Left ventricle myocardium inferior (tissue), 1 donor: Measurements from ENCODE around the gene PRL. TPM values are rescaled to one million over a fixed set of nuclear protein-coding genes. Genes with fewer than 3 reads are reported as not detected.
A peak's percentile ranks its signal among the peaks of the same experiment; 100 is the strongest.

Source experiments
- DNase-seq: peaks from one replicate; pipeline ENCODE4 v3.0.0-alpha.2; 2020
- H3K27ac ChIP-seq: fragments of 200-600 bp; replicated peaks from 2 replicates; pipeline ENCODE4 v1.8.0; 2021
- H3K27me3 ChIP-seq: fragments of 200-600 bp; 2 replicates; pipeline ENCODE4 v1.8.0; 2021; ENCODE audit warnings: low read depth
- H3K36me3 ChIP-seq: fragments of 200-600 bp; 2 replicates; pipeline ENCODE4 v1.8.0; 2021
- H3K4me1 ChIP-seq: fragments of 200-600 bp; 2 replicates; pipeline ENCODE4 v1.8.0; 2021
- H3K4me3 ChIP-seq: fragments of 200-600 bp; 2 replicates; pipeline ENCODE4 v1.8.0; 2021; ENCODE audit warnings: mild to moderate bottlenecking, moderate library complexity
- H3K9me3 ChIP-seq: fragments of 200-600 bp; replicated peaks from 2 replicates; pipeline ENCODE4 v1.8.0; 2021
- CTCF ChIP-seq: fragments of 200-600 bp; IDR thresholded peaks from 2 replicates; pipeline ENCODE4 v1.8.0; 2021; ENCODE audit warnings: antibody characterized with exemption, mild to moderate bottlenecking, borderline replicate concordance
- intact Hi-C: fragments of 100-400 bp; cut with micrococcal nuclease; formaldehyde crosslinking; loops from one replicate; pipeline ENCODE4 v1.11.0; 2022
- total RNA-seq: library from RNA; stranded (reverse); fragmentation: NEBNext Ultra II Directional; extraction: Animal tissue kit (Norgen Biotek cat#: 25700); gene quantifications from one replicate; pipeline ENCODE4 v1.2.1, GENCODE V29; 2021
- donor health status: DM: no; HTN: yes; CAD: no; lungs with severe emphysema.

The PRL gene
- total RNA-seq, 1 donor from 2014 or later = not detected

- intact Hi-C loops = no loop called here
- Histone ChIP-seq H3K36me3 (no peaks in the 10 kb centered on the region), H3K9me3 (peaks cover 10% of the 10 kb centered on the region), H3K27me3 (no peaks in the 10 kb centered on the region), H3K4me1 (peaks cover 8% of the 10 kb centered on the region), H3K4me3 (no peak overlapping the region), H3K27ac (no peak overlapping the region)
- no peak for DNase-seq
- no peak for TF ChIP-seq CTCF
These were observed 42.7 kb downstream of the PRL start for GRCh38 chr6:22253955-22254655.

- Histone ChIP-seq H3K27me3 (no peaks in the 10 kb centered on the region), H3K4me3 (no peak overlapping the region), H3K36me3 (no peaks in the 10 kb centered on the region), H3K27ac (no peak overlapping the region), H3K9me3 (no peaks in the 10 kb centered on the region), H3K4me1 (peaks cover 15% of the 10 kb centered on the region)
- intact Hi-C loops = no loop called here
- DNase-seq = no peak
- no peak for TF ChIP-seq CTCF
These were observed 45.5 kb downstream of the PRL start for GRCh38 chr6:22251348-22251747.

- no peaks in the 10 kb centered on the region for H3K27me3 ChIP-seq
- intact Hi-C loops = no loop called here
- DNase-seq = no peak
- no peak overlapping the region for H3K27ac ChIP-seq
- peaks cover 15% of the 10 kb centered on the region for H3K4me1 ChIP-seq
- no peak overlapping the region for H3K4me3 ChIP-seq
- no peaks in the 10 kb centered on the region for H3K36me3 ChIP-seq
- H3K9me3 ChIP-seq = no peaks in the 10 kb centered on the region
- no peak for TF ChIP-seq CTCF
These were observed 46.4 kb downstream of the PRL start for GRCh38 chr6:22250486-22250885.

- Histone ChIP-seq H3K27me3 (no peaks in the 10 kb centered on the region), H3K9me3 (no peaks in the 10 kb centered on the region), H3K4me1 (peaks cover 15% of the 10 kb centered on the region), H3K4me3 (no peak overlapping the region), H3K36me3 (no peaks in the 10 kb centered on the region), H3K27ac (no peak overlapping the region)
- intact Hi-C loops = no loop called here
- TF ChIP-seq CTCF = no peak
- no peak for DNase-seq
These were observed 47.0 kb downstream of the PRL start for GRCh38 chr6:22249711-22250350.

- Histone ChIP-seq H3K27me3 (no peaks in the 10 kb centered on the region), H3K9me3 (peaks cover 8% of the 10 kb centered on the region), H3K36me3 (no peaks in the 10 kb centered on the region), H3K4me3 (no peak overlapping the region), H3K4me1 (peaks cover 15% of the 10 kb centered on the region), H3K27ac (peak overlapping the region; percentile 31)
- DNase-seq = no peak
- no peak for TF ChIP-seq CTCF
- intact Hi-C loops = no loop called here
These were observed 48.1 kb downstream of the PRL start for GRCh38 chr6:22248513-22249308.
